ENCODE data around the gene FAM217A. TPM values are rescaled to one million over a fixed set of nuclear protein-coding genes. Genes with fewer than 3 reads are reported as not detected.
"Not testable (repeated sequence)": the region's sequence is repeated elsewhere in the genome, so short reads cannot be mapped to it uniquely, and the experiment has no call there.

Gene FAM217A
- total RNA-seq, 1 donor from 2014 or later: not detected

DNA sequence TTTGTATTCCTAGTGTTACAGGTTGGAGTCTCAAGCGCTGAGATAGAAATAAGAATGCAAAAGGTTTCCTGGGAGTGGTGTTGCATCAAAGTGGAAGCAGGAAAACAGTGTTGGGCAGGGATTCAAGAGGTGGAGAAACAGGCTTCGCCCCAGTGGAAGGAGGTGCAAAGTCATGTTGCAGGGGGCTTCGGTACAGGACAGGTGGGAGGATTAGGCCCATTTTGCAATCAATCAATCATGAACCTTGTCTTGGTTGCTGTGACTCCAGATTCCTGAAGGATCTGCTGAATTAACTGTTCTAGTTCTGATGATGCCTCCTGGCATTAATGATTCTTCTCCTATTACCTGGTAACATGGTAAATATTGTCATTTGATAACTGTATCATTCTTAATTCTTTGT, 22.4 kb upstream of the FAM217A start:
- Mint-ChIP-seq H3K36me3 (no peaks in the 10 kb centered on the region), H3K27ac (no peak overlapping the region), H3K27me3 (peaks cover 3% of the 10 kb centered on the region), H3K4me3 (no peak overlapping the region), H3K4me1 (ENCODE audit: unreplicated experiment) (peaks cover 4% of the 10 kb centered on the region), H3K9me3 (no peaks in the 10 kb centered on the region)
- no peak for DNase-seq (ENCODE audit: extremely low spot score, unreplicated experiment)
- TF ChIP-seq, protein P1, sequence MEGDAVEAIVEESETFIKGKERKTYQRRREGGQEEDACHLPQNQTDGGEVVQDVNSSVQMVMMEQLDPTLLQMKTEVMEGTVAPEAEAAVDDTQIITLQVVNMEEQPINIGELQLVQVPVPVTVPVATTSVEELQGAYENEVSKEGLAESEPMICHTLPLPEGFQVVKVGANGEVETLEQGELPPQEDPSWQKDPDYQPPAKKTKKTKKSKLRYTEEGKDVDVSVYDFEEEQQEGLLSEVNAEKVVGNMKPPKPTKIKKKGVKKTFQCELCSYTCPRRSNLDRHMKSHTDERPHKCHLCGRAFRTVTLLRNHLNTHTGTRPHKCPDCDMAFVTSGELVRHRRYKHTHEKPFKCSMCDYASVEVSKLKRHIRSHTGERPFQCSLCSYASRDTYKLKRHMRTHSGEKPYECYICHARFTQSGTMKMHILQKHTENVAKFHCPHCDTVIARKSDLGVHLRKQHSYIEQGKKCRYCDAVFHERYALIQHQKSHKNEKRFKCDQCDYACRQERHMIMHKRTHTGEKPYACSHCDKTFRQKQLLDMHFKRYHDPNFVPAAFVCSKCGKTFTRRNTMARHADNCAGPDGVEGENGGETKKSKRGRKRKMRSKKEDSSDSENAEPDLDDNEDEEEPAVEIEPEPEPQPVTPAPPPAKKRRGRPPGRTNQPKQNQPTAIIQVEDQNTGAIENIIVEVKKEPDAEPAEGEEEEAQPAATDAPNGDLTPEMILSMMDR (conservative IDR thresholded peaks at IDR 0.05): no peak

DNA sequence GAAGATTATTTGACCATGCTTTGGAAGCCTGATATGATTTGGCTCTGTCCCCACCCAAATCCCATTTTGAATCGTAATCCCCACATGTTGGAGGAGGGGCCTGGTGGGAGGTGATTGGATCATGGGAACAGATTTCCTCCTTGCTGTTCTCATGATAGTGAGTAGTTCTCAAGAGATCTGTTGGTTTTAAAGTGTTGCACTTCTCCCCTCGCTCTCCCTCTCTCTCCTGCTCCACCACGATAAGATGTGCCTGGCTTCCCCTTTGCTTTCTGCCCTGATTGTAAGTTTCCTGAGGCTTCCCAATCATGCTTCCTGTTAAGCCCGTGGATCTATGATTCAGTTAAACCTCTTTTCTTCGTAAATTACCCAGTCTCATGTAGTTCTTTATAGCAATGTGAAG, 21.7 kb upstream of the FAM217A start:
- Mint-ChIP-seq H3K27ac (no peak overlapping the region), H3K36me3 (no peaks in the 10 kb centered on the region), H3K27me3 (peaks cover 3% of the 10 kb centered on the region), H3K4me3 (no peak overlapping the region), H3K4me1 (ENCODE audit: unreplicated experiment) (no peaks in the 10 kb centered on the region), H3K9me3 (no peaks in the 10 kb centered on the region)
- TF ChIP-seq, protein P1 (conservative IDR thresholded peaks at IDR 0.05): no peak
- no peak for DNase-seq (ENCODE audit: extremely low spot score, unreplicated experiment)

DNA sequence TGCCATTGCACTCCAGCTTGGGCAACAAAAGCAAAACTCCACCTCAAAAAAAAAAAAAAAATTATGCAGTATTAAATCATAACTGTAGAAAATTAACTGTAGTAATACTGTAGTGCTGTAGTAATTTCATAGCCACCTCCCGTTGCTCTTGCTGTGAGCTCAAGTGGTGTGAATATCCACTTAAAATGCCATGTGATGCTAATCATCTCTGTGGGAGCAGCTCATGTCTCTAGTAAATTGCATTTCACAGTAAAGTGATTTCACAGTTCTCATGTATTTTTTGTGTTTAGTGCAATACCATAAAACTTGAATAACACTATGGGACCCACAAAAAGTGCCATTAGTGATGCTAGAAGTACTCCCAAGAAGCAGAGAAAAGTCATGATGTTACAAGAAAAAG, 14.4 kb upstream of the FAM217A start:
- Mint-ChIP-seq H3K9me3 (no peaks in the 10 kb centered on the region), H3K4me1 (ENCODE audit: unreplicated experiment) (no peaks in the 10 kb centered on the region), H3K27me3 (no peaks in the 10 kb centered on the region), H3K27ac (no peak overlapping the region), H3K4me3 (no peak overlapping the region), H3K36me3 (no peaks in the 10 kb centered on the region)
- no peak for DNase-seq (ENCODE audit: extremely low spot score, unreplicated experiment)
- TF ChIP-seq, protein P1 (conservative IDR thresholded peaks at IDR 0.05): no peak

DNA sequence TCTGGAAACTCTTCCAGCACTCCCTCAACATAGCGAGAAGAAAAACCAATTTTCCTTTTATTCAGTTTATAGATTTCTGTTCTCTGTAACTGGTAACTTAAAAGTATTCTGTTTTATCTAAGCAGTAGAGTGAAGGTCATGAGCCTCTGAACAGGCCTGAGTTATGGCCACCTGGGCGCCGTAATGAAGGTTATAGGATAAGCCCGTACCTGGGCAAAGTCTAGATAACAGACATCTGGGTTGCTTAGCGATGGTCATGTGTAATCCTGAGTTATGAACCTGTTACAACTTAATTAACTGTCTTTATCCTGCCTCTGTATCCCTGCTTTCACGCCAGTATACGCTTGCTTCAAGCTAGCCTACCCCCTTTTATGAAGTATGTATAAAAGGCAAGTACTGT, 13.0 kb upstream of the FAM217A start:
- no peak overlapping the region for H3K4me3 Mint-ChIP-seq
- TF ChIP-seq, protein P1 (conservative IDR thresholded peaks at IDR 0.05): no peak
- DNase-seq (ENCODE audit: extremely low spot score, unreplicated experiment): no peak
- no peak overlapping the region for H3K27ac Mint-ChIP-seq
- no peaks in the 10 kb centered on the region for H3K36me3 Mint-ChIP-seq
- no peaks in the 10 kb centered on the region for H3K9me3 Mint-ChIP-seq
- no peaks in the 10 kb centered on the region for H3K27me3 Mint-ChIP-seq
- H3K4me1 Mint-ChIP-seq (ENCODE audit: unreplicated experiment): no peaks in the 10 kb centered on the region

DNA sequence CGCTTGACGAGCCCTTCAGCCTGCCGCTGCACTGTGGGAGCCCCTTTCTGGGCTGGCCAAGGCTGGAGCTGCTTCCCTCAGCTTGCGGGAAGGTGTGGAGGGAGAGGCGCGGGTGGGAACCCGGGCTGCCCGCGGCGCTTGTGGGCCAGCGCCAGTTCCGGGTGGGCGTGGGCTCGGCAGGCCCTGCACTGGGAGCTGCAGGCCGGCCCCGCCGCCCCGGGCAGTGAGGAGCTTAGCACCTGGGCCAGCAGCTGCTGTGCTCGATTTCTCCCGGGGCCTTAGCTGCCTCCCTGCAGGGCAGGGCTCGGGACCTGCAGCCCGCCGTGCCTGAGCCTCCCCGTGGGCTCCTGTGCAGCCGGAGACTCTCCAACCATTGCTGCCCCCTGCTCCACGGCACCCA, 11.1 kb upstream of the FAM217A start:
- DNase-seq (ENCODE audit: extremely low spot score, unreplicated experiment); H3K27ac Mint-ChIP-seq; H3K4me3 Mint-ChIP-seq; H3K36me3 Mint-ChIP-seq; H3K9me3 Mint-ChIP-seq; H3K4me1 Mint-ChIP-seq (ENCODE audit: unreplicated experiment); H3K27me3 Mint-ChIP-seq: not testable (repeated sequence)

DNA sequence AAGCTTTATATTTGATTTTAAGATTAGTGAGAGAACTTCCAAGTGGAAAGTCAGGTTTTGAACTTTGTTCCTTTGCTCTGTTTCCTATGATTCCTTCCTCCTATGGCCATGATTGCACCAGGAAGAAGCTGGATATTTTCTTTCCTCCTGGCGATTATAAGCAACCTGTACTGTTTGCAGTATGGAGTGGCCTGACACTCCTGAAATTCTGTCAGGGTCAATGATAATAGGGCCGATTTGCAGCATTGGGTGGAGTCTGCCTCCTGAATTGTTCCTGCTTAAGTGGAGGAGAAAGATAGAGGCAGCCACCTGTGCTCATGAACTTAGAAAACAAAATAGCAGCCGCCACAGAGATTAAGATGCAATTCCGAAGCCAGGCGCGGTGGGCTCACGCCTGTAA, 9.8 kb upstream of the FAM217A start:
- H3K4me3 Mint-ChIP-seq: no peak overlapping the region
- no peaks in the 10 kb centered on the region for H3K9me3 Mint-ChIP-seq
- H3K27ac Mint-ChIP-seq: no peak overlapping the region
- TF ChIP-seq, protein P1 (conservative IDR thresholded peaks at IDR 0.05): no peak
- H3K27me3 Mint-ChIP-seq: no peaks in the 10 kb centered on the region
- H3K36me3 Mint-ChIP-seq: no peaks in the 10 kb centered on the region
- H3K4me1 Mint-ChIP-seq (ENCODE audit: unreplicated experiment): peaks cover 6% of the 10 kb centered on the region
- no peak for DNase-seq (ENCODE audit: extremely low spot score, unreplicated experiment)
